HL-60 (cell line): ENCODE results near the gene ENTPD6.

Experiments
- CTCF ChIP-seq: IDR thresholded peaks from one replicate; pipeline ENCODE4 v1.5.1; 2011; ENCODE audit warnings: low read length, control low read depth, inconsistent platforms; ENCODE audit not compliant: insufficient read depth
- POLR2AphosphoS5 ChIP-seq: IDR thresholded peaks from 2 replicates; pipeline ENCODE4 v1.6.1; 2012; ENCODE audit warnings: low read depth
- REST ChIP-seq: IDR thresholded peaks from 2 replicates; pipeline ENCODE4 v1.6.1; 2012; ENCODE audit warnings: low read depth; ENCODE audit not compliant: insufficient replicate concordance

GRCh38 chr20:25272223-25273000, 76.9 kb downstream of the ENTPD6 start:
- no peak for TF ChIP-seq CTCF
- TF ChIP-seq REST, result no peak
- TF ChIP-seq POLR2AphosphoS5, result no peak
